ENCODE measurements around the gene PRAC2.

The PRAC2 gene

GRCh38 chr17:48734333-48735061 lies 11.5 kb downstream of the PRAC2 start:
- DNase-seq (ENCODE audit: low read depth in 2 of 2) = no peak

DNA sequence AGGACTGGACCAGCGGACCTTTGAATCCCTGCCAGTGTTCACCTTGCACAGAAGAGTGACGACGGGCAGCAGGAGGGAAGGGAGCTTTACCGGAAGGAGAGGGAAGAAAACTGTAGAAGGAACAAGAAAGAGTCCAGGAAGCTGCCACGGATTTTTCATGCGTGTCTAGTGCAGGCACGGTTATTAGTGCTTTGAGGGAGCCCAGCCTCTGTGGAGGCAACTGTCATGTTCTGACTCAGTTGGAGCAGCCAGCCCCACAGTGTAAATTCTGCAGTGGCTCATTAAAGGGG lies 12.0 kb downstream of the PRAC2 start:
- DNase-seq (ENCODE audit: low read depth in 2 of 2) = no peak

DNA sequence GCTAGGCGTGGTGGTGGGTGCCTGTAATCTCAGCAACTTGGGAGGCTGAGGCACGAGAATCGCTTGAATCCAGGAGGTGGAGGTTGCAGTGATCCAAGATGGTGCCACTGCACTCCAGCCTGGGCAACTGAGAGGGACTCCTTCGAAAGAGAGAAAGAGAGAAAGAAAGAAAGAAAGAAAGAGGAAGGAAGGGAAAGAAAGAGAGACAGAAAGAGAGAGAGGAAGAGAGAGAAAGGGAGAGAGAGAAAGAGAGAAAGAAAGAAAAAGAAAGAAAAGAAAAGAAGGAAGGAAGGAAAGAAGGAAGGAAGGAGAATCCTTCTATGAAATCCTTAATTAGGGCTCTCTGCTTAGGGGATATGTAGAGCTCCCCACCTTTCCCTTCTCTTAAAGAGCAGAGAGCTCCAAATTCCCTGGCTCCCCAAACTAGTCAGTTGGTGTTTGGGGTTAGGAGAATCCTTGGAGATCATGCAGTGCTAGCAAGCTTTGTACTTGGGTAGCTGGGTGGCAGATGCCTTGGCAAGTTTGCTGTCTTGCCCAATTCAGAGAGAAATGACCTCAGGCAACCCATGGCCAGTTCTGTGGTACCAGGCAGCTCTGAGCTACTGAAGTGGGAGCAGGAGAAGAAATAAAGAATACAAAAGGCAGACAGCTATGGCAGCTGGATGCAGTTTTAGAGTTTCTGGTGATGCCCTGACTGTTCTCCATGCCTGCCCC lies 14.5 kb downstream of the PRAC2 start:
- DNase-seq (ENCODE audit: low read depth in 2 of 2) = no peak

DNA sequence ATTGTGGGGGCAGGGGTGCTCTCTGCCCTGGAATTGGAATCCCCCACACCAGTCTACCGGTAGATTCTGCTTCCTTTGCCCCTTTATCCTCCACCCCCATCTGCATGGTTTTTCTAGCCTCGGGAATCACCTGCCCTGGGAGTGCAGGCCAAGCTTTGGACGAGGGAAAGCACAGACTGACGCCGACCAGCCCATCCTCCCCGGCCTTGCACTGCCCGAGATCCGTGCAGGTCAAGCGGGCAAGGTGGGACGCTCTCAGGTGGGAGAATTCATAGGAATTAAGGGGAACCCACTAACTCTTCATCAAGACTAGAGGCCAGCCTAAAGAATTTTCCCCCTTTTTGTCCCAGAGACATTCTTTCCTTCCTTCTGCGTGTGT lies 15.4 kb downstream of the PRAC2 start:
- no peak for DNase-seq (ENCODE audit: low read depth in 2 of 2)

DNA sequence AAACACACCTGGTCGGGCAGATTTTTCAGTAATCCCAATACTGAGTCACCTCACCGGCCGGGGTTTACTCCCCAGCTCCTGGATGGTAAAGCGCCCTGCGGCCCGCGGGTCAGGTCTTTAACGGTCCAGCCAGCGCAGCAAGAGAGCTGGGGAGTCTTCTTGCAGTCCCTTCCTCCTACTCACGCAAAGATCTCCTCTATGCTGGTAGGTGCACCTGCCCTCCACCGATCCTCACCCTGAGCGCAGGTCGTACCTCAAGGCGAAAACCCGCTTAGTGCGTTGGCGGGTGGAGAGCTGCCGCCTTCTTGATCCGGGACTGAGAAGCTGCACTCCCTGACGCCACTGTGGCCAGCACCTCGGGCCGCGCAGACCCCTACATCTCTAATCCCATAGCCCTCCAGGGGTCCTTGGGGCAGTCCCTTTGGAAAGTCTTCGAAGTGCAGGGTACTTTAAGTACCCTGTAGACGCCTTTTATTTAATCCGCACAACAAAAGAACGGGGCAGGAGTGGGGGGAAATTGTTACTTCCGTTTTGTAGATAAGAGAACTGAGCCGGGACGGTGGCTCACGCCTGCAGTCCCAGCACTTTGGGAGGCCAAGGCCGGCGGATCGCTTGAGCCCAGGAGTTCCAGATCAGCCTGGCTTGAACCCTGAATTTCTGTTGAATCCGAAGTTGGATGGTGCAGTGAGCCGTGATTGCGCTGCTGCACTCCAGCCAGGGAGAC lies 16.0 kb downstream of the PRAC2 start:
- no peak for DNase-seq (ENCODE audit: low read depth in 2 of 2)

DNA sequence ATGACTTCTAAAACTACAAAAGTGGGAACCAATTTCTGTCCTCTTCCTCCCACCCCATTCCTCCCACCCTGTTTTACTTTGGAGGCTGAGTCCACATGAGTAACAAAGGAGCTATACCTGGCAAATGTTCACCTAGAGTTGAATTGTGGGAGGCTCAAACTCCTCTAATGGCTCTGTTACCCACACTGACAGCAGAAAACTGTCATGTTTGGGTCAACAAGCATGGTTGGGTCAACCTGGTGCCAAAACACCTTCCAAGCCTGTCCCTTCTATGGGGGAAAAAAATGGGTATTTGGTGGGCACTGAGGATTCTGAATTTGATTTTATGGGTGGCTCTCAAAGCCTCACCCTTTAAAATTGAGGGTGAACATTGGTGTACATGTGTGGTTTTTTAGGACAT lies 17.6 kb downstream of the PRAC2 start:
- DNase-seq (ENCODE audit: low read depth in 2 of 2) = no peak

DNA sequence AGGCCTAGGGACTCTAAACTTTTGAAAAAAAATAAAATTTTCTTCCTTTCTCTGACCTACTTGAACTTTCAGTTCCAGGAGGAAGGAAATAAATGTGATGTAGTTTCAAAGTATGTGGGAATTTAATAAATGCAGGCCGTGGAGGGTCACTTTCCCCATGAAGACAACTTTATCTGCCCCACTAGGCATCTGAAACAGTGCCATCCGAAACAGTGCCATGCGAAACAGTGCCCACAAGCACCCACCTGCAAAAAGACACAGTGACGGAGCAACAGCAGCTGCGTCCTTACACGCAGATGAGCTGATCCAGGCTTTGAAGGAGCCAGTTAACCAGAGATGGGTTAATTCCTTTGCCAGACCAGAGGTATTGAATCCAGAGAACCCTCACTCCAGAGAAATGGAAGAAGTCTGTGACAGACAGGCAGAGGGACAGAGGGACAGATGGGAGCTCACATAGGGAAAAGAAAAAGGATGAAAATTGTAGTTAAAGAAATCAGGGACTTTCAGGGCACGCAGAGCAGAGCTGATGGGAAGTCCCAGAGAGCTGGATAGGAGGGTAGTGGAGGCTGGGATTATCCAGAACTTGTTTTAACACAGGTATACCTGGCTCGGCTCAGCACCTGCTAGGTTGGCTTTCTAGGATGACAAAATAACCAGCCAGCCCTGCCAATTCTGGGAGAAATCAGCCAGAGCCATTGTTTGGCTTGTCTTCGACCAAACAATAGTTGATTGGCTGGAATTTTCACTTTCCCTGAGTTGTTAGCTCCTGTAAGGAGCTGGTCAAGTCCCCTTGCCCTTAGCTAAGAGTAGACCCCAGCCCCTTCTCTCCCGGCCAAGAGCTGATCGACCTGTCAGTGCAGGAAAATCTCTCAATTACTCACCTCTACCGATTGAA lies 22.6 kb downstream of the PRAC2 start:
- DNase-seq (ENCODE audit: low read depth in 2 of 2) = no peak

DNA sequence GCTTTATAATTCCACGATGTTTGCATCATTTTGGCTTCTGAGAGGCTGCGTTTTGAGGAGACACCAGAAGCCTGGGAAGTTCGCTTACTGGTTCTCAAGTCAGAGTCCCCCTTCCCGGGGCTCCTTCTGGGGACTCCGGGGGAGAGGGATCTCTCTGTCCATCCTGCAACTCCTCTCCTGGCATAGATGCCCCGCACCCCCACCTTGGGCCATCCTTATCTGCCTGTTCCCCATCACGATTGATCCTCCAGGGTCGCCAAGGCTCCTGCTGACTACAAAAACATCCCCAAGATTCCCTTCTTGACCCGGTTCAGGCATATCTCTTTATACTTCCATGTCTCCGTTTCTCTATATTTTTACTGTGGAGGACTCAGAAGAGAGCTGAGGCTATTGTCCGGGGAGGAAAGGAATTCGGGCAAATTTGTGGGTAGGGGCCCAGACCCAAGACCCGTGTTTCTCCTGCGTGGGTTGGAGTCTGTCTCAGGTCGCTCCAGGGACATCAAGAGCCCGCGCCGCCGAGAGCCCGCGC lies 24.0 kb downstream of the PRAC2 start:
- DNase-seq (ENCODE audit: low read depth in 2 of 2) = no peak

- no peak for DNase-seq (ENCODE audit: low read depth in 2 of 2)
Observed at GRCh38 chr17:48747445-48748363, 24.7 kb downstream of the PRAC2 start.

DNA sequence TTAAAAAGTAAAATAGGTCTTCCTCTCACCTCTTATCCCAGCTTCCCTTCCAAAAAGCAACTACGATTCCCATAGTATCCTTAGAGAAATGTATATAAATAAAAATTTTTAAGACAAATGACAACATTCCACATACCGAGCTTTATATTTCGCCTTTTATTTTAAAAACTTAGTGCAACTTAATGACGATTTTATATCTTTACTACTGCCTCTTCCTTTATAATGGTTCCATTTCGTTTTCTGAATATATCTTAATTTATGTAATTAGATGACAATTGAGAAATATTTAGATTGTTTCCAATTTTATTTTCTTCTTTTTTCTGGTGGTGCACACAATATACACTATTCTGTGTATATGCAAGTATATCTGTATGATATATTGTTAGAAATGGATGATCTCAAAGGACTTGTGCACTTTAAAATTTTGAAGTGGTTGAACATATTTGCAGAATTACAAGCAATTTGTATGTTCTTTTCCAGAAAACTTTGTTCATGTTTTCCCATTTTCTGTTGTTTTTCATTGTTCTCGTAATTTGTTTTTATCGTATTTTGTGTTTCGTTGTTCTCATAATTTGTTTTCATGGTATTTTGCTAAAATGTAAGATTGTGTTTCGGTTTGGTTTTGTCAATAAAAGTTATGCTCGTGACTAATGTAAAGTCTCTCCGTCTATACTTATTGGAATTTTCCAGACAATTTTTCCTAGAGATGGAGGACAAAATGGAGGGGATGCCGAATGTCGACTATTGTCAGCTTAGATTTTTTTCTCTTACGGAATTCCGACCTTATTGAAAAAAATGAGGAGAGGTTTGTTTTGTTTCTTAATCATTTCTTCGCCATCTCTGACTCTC lies 26.0 kb downstream of the PRAC2 start:
- no peak for DNase-seq (ENCODE audit: low read depth in 2 of 2)

- no peak for DNase-seq (ENCODE audit: low read depth in 2 of 2)
Observed at GRCh38 chr17:48749621-48750553, 26.9 kb downstream of the PRAC2 start.

DNA sequence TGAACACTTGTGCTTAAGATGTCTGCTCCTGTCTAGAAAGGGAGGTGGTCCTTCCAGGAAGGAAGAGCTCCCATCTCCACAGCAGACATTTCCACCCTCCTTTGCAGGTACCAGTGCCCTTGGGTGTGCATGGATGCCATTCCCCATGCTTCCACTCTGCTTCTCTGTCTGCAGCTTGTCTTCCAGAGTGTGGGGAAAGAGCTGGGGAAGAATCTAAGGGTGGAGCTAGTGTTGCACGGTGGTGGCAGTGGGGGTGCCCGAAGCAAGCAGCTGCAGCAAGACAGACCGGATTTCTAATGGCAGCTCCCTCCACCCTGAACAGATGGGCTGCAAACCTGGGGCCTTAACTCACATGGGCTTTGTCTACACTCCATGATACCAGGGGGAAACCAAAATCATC lies 28.2 kb downstream of the PRAC2 start:
- no peak for DNase-seq (ENCODE audit: low read depth in 2 of 2)

DNA sequence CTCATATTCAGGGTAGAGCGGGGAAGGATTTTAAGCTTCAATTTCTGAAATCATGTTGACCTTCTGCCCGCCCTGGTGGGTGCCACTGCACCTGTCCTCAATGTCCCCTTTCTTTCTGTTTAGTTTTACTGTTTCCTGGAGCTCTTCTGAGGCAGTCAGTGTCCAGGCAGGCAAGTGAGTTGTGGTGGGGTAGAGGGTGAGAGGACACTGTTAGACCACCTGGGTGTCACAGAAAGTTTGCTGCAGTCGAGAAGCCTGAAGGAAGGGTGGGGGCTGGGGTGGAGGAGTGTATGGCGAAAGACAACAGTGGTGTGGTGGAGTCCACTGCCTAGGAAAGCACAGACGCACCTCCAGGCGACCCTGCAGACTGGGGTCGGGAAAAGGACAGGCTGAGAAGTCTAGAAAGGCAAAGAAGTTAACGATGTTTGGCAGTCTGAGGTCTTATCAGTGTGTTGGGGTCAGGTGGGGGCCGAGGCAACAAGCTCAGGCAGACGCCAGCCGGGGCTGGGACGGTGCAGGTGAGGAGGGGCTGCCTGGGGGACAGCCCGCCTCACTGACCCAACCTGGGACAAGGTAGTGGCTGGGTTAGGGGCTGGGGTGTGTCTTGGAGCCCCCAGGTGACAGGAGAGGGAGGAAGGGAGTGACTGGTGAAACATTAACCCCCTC lies 28.9 kb downstream of the PRAC2 start:
- DNase-seq (ENCODE audit: low read depth in 2 of 2) = no peak

- no peak for DNase-seq (ENCODE audit: low read depth in 2 of 2)
Observed at GRCh38 chr17:48752399-48753288, 29.7 kb downstream of the PRAC2 start.

DNA sequence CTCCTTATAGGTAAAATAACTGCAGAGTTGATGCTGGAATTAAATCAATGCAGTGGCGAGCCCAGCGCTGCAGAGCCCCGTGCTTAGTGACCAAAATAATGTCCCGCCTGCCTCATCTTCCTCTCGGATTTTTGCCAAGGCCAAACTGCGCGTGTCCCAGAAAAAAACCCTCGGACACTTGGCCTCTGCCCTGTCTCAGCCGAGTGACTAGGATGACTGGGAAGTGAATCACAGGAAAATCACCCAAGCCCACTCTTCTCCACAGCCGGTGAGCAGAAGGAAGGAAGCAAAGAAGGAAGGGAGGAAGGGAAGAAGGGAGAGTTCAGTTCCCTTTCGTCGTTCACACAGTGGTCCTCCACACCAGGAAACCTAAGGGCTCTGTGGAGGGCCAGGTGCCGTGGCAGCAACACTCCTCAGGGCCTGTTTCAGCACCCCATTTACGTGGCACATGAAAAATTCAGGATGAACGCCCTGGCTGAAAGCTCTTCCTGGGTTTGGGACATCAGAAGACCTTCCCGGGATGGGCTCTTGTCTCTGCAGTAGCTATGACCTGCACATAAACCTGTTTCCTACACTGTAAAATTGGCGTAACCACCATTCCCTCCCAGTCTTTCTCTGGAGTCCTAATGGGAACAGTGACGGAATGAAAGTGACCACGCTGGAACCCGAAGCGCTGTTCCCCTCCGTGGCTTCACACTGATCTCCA lies 31.0 kb downstream of the PRAC2 start:
- no peak for DNase-seq (ENCODE audit: low read depth in 2 of 2)

- no peak for DNase-seq (ENCODE audit: low read depth in 2 of 2)
Observed at GRCh38 chr17:48754500-48755261, 31.7 kb downstream of the PRAC2 start.

All from fibroblast of skin of left quadriceps (primary cell).